GM19455 (cell line): ENCODE results near the gene ZCCHC9.

Source experiments
- ATAC-seq: cut with Tn5 transposase; IDR thresholded peaks from one replicate; pipeline ENCODE4 v1.9.1; 2021; ENCODE audit not compliant: unreplicated experiment

ZCCHC9 gene

GRCh38 chr5:81355291-81356251 is 54.2 kb downstream of the ZCCHC9 start:
- no peak for ATAC-seq

GRCh38 chr5:81359108-81359507 is 57.7 kb downstream of the ZCCHC9 start:
- ATAC-seq = no peak

- no peak for ATAC-seq
Measured at GRCh38 chr5:81359881-81360280, 58.5 kb downstream of the ZCCHC9 start.

- no peak for ATAC-seq
Measured at GRCh38 chr5:81360640-81361039, 59.3 kb downstream of the ZCCHC9 start.

- no peak for ATAC-seq
Measured at GRCh38 chr5:81361600-81361999, 60.2 kb downstream of the ZCCHC9 start.
